HG03025 (cell line): Measurements from ENCODE around the gene MRNIP.

Experiments
- ATAC-seq: cut with Tn5 transposase; IDR thresholded peaks from one replicate; pipeline ENCODE4 v1.9.1; 2021; ENCODE audit warnings: mild to moderate bottlenecking, moderate library complexity; ENCODE audit not compliant: unreplicated experiment, low FRiP score

MRNIP gene

DNA sequence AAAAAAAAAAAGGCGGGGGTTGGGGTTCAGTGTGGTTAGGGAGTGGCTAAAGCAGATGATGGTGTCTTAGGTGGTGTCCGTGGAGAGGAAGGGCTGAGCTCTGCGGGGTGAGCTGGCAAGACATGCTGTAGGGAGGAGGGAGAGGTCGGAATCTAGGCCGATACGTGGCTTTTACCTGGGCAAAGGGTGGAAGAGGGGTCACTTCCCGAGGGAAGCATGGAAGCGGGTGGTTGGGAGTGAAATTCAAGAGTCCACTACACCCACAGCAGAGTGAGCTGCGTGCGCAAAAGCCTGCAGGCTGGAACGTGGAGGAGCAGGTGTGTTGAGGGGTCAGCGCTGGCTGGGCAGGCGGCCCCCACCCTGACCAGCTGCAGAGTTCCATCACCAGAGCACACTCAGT lies 31.3 kb upstream of the MRNIP start:
- no peak for ATAC-seq

GRCh38 chr5:179887802-179888201 lies 29.2 kb upstream of the MRNIP start:
- ATAC-seq = no peak

- no peak for ATAC-seq
Measured at GRCh38 chr5:179887095-179887494, 28.5 kb upstream of the MRNIP start.

DNA sequence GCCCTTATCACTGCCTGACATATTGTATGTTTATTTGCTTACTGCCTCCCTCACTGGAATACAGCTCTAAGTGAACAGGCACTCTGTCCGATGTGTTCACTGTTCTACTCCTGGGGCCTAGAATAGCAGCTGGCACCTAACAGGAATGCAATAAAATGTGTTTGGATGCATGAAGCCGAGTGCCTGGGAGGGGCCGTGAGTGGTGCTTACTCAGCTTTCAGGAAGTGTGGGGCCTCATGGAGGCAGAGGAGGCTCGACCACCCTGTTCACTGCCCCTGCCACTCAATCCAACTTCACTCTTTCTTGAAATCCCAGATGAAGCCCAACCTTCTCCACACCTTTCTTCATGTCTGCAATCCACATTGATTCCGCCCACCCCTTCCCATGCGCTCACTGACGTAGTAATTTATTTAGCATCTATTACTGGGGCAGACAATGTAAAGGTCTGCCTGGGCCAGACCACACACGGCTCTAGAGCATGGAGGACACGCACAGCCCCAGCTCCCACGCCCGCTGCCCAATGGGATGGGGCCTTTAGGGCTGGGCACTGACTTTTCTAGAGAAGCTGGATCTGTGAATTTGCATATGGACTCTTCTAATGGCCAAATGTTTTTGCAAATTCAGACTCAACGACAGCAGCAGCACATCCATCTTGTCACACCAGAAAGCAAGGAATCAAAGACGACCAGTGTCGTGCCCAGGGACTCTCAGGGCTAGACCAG lies 27.7 kb upstream of the MRNIP start:
- ATAC-seq = no peak

DNA sequence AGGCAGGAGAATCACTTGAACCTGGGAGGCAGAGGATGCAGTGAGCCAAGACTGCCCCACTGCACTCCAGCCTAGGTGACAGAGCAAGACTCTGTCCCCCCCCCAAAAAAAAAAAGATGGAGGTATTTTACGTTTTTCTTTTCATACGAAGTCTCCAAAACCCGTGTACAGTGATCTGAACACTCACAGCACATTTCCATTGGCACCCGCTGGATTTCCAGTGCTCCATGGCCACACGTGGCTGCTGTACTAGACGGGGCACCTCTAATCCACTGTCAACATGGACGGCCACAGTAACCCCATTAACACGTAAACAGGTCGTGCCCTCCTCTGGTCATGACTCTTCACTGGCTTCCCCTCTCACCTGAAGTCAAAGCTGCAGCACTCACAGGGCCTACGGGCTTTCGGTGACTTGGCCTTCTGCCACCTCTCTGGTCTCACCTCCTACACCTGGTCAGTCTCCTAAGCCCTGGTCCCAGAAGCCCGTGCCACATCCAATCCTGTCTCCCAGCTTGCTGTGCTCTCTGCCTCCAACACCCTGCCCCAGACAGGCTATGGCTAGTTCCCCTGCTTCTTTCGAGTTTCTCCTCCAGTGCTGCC lies 27.0 kb upstream of the MRNIP start:
- ATAC-seq = no peak

- ATAC-seq = no peak
Measured at GRCh38 chr5:179883163-179883562, 24.5 kb upstream of the MRNIP start.

- ATAC-seq = no peak
Measured at GRCh38 chr5:179882338-179882737, 23.7 kb upstream of the MRNIP start.

DNA sequence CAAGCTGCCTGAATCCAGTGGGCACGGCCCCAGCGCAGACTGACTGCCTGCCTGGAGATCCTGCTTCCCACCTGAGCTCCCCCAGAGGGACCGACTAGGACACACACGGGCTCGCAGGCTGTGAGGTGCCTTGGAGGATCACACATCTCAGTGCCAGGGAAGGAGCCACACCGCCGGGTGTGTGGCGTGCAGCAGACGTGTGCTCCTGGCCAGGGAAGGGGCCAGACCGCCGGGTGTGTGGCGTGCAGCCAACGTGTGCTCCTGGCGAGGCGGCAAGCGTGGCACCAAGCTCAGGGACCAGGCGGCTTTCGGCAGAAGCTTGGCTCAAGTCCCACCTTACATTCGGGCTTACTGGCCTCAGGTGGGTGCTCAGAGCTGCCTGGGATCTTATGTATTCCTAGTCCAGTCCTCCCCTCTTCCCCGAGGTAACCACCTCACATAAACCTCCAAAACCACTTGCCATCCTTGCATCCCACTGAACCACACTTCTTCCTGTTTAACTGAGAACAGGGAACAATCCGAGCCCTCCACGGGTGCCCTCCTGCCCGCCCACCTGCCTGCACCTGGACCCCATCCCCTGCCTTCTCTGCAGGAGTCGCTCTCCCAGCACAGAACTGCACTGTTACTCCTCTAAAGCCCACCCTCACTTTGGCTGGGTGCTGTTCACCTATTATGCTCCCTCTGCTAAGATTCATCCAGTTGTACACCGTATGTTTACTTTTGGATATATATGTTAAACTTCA lies 22.4 kb upstream of the MRNIP start:
- ATAC-seq = no peak

DNA sequence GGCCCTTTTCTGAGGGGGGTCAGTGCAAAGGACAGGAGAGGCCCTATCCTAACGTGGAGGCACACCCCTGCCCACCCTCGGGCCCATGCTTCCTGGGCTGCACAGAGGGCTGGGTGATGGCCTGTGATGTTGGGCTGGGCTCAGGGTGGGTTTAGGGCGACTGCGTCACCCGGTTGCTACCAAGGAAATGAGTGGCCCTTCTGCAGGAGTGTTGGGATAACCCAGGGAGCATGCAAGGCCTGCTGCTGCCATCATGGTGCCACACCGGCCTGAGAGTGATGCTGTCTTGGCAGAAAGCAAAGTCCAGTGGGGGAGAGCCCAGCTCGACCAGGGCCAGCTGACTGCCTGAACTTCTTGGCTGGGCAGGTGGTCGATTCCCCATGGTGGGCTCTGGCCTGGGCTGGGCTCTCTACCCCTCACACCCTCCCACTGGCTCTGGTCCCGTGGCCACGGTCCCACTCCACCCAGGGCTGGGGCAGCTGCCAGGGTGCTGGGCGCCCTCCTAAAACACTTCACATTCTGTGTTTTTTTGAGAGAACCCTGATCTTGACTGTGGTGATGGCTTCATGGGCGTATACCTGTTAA lies 21.5 kb upstream of the MRNIP start:
- no peak for ATAC-seq

DNA sequence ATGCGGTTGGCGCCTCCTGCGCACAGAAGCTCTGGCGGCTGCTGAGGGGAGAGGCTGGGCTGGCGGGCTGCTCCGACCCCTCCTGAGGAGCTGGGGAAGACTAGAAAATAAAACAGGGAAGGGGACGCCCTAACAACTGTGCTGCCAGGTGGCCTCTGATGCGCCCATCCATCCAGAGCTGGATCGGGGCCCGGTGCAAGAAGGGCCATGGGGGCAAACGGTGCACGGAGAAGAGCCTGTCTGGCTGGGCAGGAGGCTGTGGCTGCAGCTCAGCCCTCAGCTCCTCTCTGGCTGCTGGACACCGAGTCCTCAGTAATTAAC lies 21.0 kb upstream of the MRNIP start:
- no peak for ATAC-seq

DNA sequence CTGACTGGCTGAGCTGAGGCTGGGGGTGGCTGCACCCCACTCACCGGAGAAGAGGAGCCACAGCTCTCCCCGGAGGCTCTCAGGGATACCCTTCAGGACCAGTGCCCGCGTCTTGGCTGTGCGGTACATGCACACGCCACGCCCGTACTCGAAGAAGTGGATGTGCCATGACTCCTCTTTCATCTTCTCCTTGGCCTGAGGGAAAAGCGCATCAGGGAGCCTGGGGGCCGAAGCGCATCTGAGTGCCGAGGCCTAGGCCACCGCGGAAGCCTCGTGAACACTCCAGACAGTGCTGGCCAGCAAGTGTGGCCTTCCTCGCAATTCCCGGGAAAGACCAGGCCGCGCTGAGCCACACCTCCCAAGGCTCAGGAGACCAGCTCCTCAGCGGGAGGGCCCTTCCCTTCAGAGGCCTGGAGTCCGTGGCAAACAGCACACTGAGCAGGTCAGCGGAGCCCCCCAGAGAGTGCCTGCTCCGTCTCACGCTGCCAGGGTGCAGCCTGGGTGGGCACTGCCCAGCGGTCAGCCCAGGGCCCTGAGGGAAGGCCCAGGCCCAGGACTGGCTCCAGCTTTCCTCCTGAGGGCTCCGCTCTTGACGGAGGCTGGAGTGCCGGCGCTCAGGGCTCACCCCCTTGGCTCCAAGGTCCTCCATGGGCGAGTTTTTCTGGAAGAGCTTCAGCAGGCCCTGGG lies 20.5 kb upstream of the MRNIP start:
- no peak for ATAC-seq

GRCh38 chr5:179878222-179879002 lies 19.8 kb upstream of the MRNIP start:
- ATAC-seq = no peak

- no peak for ATAC-seq
Measured at GRCh38 chr5:179876610-179876952, 18.0 kb upstream of the MRNIP start.

GRCh38 chr5:179875741-179876609 lies 17.4 kb upstream of the MRNIP start:
- no peak for ATAC-seq

DNA sequence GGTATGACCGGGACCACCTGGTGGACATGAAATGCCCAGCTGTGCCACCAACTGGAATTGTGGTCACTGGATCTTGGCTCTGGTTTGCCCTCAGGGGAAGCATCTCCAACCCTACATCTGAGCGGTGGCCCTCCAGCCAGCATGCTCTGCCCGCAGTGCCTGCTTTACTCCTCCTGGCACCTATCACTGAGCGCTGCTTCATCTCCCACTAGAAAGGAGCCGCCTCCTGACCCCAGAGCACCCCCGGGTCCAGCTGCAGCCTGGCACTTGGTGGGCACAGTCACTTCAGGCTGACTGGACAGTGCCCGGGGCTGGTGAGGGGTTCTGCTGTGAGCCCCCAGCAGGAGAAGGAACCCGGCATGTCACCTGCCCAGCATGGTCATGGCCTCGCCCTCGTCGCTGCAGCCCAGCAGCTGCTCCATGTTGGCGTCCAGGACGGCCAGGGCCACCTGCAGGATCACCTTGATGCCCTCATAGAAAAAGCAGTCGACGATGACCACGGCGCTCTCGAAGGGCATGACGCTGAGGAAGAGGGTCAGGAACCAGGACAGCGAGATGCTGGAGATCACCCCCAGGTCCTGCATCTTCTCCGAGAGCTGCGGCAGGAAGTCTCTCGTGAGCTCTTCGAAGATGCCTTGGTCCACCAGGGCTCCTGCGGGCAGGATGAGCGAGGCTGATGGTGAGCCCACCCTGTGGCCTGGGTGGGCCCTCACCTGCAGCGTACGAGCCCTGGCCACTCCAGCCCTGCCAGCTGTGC lies 16.1 kb upstream of the MRNIP start:
- no peak for ATAC-seq

DNA sequence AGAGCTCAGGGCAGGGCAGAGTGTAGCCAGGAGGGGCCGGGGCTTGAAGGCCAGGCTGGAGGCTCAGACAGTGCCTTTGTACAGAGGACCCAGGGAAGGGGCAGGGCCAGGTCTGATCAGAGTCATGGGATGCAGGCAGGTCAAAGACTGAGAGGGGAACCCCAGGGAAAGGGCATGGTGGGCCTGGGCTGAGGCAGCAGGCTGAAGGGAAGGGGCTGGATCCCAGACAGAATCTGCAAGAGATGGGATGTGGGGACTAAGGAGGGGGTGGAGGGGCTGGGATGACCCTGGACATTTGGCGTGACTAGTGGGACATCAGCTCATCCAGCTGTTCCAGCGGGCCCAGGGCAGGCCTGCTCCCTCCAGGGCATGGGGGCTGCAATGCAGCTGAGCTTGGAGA lies 15.5 kb upstream of the MRNIP start:
- no peak for ATAC-seq

DNA sequence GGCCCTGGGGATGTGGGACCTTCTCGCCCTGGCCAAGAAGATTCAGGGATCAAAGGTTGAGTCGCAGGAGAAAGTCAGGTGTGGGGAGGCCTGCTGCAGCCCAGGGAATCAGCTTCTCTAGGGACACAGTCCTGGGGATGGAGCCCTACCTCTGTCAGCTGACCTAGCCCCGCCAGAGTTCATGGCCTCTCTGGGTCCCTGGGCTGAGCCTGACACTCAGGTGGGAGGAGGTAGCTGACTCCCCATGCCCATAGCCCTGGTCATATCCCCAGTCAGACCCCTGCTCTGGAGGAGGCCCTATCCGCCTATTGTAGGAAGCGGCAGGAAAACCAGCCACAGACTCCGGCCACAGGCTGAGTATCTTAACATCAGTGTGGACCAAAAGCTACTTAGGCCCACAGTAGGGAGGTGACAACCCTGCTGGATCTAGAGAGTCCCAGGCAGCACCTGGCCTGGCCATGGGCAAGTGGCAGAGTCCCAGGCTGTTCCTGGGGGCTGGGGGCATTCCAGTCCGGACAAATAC lies 15.0 kb upstream of the MRNIP start:
- ATAC-seq = no peak

DNA sequence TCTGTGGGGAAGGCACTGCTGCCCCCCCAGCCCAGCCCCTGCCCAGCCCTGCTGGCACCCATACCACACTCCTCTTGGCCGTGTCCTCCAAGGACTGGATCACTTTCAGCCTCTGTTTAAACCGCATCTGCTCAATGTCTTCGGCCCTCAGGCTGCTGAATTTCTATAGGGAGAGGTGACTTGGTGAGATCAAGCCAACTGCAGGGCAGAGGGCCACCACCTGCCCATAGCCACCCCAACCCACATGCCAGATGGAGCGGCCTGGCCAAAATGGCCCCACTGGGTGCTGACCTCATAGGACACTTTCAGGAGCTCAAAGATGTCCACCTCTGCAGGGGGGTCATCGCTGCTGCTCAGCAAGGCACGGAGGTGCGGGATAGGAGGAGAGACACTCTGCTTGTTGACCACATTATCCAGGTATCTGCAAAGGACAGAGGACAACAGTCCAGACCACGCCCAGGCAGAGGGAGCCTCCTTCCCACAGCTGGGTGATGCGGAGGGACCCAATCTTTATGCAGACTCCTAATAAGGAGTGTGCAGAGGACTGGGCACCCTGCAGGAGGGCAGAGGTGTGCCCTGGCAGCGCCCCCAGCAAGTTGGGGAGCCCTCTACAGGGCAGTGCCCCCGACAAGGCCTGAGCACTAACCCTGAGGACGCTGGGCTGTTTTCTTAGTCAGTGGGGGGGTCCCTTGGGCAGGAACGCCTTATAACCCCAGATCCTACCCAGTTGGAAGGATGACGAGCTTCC lies 14.4 kb upstream of the MRNIP start:
- no peak for ATAC-seq
